NCI-H460 (cell line): ENCODE data around the gene TEX101. TPM values are rescaled to one million over a fixed set of nuclear protein-coding genes. Genes with fewer than 3 reads are reported as not detected.
A peak's percentile ranks its signal among the peaks of the same experiment; 100 is the strongest.
"Not testable (repeated sequence)": the region's sequence is repeated elsewhere in the genome, so short reads cannot be mapped to it uniquely, and the experiment has no call there.

Experiments
- DNase-seq: peaks from one replicate; pipeline ENCODE4 v3.0.0-alpha.2; 2016; ENCODE audit warnings: low read depth; ENCODE audit errors: extremely low read depth
- total RNA-seq: library from RNA; depleted of rRNA; stranded (reverse); fragments of >200 nt; shearing (Covaris generic); gene quantifications from 2 replicates; pipeline ENCODE4 v1.2.3, GENCODE V29; 2014

The TEX101 gene
- total RNA-seq, 1 experiment from 2014 or later = not detected

DNA sequence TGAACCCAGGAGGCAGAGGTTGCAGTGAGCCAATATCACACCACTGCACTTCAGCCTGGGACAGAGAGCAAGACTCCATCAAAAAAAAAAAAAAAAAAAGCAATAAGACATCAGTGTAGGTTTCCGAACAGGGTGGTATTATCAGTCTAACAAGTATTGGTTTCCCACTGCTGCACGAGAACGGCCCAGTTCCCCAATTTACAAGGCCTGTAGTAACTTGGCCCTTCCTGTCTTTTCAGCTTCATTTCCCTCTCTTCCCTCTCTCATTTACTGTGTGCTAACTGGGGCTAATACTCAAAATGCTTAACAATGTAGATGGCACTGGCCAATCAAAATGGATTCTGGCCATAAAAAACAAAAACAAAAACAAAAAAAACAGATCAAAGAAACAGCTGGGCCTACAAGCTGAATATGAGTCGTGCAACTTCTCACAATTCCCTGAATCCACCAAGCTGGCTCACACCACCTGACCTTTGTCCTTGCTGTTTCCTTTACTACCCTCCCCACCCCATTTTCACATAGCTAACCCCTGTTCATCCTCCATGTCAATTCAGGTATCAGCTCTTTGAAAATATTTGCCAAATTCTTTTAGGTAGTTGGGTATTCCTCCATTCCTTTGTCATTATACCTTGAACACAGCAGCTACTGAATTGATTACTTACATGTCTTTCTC, 2.4 kb downstream of the TEX101 start:
- DNase-seq = no peak

DNA sequence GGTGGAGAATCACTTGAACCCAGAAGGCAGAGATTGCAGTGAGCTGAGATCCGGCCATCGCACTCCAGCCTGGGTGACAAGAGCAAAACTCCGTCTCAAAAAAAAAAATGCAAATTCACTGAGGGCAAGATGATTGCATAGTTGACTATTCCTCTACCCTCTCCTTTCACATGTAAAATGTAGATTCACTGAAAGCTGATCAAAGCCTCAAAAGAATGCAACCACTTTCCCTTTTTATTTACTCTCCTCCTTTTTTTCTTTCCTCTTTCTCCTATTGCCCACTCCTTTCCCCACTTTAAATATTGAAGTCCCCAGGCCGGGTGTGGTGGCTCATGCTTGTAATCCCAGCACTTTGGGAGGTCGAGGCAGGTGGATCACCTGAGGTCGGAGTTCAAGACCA, 6.3 kb downstream of the TEX101 start:
- no peak for DNase-seq

DNA sequence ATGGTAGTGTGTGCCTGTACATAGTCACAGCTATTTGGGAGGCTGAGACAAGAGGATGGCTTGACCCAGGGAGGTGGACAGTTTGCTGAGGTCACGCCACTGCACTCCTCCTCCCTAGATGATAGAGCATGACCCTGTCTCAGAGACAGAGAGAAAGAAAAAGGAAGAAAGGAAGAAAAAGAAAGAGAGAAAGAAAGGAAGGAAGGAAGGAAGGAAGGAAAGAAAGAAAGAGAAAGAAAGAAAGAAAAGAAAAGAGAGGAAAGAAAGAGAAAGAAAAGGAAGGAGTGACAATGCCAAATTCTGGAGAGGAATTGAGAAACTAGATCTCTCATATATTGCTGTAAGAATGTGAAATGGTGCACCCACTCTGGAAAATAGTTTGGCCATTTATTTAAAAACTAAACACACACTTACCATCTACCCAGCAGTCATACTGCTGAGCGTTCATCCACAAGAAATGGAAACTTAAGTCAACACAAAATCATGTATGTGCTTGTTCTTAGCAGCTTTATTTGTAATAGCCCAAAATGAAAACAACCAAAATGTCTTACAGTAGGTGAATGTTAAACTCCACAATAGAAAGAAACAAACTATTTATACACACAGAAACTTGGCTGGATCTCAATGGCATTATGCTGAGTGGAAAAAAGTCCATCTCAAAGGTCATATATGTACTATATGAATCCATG, 7.5 kb downstream of the TEX101 start:
- no peak for DNase-seq

DNA sequence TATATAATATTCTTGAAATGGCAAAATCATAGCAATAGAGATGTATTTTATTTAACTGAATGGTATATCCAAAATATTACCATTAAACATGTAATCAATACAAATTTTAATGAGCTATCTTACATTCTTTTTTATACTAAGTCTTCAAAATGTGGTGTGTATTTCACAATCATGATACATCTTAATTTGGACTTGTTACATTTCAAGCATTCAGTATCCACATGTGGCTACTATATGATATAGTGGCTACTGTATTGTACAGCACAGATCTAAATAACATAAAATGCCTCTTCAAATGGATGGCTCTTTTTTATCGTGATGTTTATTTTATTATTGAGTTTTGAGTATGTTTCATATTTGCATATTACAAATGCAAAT, 8.0 kb downstream of the TEX101 start:
- no peak for DNase-seq

DNA sequence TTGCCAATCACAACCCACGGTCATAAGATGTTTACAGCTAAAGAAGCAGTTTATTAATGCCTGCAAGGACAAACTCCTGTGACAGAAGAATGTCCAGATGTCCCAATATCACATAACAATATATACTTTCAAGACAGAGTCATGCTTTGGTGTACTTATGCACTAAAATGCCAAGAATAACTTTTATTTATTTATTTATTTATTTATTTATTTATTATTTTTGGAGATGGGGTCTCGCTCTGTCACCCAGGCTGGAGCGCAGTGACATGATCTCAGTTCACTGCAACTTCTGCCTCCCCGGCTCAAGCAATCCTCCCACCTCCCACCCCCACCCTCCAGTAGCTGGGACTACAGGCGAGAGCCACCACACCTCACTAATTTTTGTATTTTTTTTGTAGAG, 9.1 kb downstream of the TEX101 start:
- no peak for DNase-seq

DNA sequence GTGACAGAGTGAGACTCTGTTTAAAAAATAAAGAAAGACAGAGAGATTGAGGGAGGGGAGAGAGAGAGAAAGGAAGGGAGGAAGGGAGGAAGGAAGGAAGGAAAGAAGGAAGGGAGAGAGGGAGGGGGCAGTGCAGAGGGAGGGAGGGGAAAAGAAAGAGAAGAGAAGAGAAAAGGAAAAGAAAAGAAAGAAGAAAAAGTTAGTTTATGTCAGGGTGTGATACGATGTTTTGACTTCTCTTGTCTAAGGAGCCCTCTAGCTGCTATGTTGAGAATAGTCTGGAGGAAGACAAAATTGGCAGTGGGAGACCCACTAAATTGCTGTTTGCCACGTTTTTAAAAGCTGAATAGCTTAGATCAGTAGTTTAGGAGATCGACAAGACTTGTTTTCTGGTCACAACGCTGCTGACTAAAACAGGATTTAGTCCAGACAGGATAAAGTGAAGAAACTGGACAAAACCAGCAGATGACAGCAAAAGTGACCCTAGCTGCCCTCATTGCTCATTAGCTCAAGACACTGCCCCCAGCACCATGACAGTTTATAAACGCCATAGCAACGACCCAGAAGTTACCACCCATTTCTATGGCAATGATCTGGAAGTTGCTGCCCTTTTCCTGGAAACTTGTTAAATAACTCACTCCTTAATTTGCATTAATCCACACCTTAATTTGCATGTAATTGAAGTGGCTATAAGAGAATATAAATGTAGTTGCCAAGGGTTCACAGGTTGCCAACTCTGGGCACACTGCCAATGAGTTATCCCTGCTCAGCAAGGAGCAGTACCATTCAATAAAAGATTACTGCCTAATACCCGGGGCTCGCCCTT, 11.1 kb downstream of the TEX101 start:
- DNase-seq = no peak

DNA sequence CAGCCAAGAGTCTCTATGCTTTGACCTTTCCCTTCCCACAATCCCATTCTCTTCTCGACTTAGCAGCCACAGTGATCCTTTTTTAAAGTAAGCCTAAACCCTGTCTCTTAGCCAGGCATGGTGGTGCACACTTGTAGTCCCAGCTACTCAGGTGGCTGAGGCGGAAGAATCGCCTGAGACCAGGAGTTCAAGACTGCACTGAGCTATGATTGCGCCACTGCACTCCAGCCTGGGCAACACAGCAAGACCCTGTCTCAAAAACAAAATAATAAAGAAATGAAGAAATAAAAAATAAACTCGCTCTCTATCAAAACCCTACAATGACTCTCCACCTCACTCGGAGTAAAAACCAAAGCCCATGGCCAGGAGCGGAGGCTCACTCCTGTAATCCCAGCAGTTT, 14.7 kb downstream of the TEX101 start:
- no peak for DNase-seq

DNA sequence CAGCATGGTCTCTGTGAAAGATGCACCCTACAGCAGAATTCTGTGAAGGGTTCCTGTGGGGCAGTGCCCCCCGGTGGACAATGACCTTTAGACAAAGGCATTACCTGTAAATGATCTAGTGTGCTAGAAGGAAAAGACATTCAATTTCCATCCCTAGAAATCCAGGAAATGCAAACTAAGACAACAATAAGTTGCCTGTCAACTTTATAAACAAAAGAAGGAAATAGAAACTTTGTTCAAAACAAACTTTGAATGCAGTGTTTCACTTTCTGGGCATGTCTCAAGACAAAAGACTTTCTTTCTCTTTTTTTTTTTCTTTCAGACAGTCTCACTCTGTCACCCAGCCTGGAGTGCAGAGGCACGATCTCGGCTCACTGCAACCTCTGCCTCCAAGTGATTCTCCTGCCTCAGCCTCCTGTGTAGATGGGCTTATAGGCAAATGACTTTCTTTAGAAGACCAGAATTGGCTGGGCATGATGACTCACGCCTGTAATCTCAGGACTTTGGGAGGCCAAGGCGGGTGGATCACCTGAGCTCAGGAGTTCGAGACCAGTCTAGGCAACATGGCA, 15.5 kb downstream of the TEX101 start:
- DNase-seq = no peak

DNA sequence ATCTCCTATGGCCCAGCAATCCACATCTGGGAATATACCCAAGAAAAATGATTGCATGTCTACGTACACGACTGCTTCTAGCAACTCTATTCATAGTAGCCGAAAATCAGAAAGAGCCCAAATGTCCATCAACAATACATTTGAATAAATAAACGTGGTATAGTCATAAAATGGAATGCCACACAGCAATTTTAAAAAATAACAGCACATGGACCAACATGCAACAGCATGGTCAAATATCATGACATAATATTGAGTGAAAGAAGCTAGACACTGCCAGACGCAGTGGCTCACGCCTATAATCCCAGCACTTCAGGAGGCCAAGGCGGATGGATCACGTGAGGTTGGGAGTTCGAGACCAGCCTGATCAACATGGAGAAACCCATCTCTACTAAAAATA, 16.3 kb downstream of the TEX101 start:
- no peak for DNase-seq

DNA sequence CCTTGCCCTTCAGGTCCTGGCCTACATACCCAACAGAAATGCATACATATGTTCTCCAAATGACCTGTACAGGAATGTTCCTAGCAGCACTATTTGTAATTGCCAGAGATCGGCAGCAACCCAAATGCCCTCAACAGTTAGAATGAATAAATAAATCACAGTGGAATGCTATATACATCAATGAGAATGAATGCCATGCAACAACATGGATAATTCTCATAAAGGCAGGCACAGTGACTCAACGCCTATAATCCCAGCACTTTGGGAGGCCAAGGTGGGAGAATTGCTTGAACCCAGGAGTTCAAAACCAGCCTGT, 18.6 kb downstream of the TEX101 start:
- DNase-seq = no peak

DNA sequence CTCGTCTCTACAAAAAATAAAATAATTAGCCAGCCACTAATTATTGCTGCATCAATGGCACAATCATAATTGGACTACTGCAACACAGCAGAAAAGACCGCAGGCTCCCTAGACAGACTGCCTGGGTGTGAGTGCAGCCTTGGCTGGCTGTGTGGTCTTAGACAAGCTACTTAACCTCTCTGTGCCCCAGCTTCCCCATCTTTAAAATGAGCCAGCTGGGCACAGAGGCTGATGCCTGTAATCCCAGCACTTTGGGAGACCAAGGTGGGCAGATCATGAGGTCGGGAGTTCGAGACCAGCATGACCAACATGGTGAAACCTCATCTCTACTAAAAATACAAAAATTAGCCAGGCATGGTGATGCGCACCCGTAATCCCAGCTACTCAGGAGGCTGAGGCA, 19.0 kb downstream of the TEX101 start:
- DNase-seq = no peak

DNA sequence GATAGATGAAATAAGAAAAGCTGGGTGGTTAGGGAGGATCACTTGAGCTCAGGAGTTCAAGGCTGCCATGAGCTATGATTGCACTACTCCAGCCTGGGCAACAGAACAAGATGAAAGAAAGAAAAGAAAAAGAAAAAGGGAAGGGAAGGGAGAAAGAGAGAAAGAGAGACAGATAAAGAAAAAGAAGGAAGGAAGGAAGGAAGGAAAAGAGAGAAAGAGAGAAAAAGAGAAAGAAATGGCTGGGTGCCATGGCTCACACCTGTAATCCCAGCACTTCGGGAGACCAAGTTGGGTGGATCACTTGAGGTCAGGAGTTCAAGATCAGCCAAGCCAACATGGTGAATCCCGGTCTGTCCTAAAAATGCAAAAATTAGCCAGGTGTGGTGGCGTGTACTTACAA, 21.1 kb downstream of the TEX101 start:
- no peak for DNase-seq

DNA sequence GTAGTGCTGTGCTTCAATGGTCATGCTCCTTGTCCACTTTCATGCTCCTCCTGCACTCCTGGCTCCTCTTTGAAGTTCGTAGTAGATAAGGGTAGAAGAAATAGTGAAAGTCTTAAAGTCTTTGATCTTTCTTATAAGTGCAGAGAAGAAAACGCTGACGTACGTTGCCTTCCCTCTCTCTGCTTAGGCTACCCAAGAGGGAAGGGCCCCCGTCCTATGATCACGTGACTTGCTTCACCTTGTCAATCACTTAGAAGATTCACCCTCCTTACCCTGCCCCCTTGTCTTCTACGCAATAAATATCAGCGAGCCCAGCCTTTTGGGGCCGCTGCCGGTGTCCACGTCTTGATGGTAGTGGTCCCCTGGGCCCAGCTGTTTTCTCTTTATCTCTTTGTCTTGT, 22.6 kb downstream of the TEX101 start:
- DNase-seq = not testable (repeated sequence)

DNA sequence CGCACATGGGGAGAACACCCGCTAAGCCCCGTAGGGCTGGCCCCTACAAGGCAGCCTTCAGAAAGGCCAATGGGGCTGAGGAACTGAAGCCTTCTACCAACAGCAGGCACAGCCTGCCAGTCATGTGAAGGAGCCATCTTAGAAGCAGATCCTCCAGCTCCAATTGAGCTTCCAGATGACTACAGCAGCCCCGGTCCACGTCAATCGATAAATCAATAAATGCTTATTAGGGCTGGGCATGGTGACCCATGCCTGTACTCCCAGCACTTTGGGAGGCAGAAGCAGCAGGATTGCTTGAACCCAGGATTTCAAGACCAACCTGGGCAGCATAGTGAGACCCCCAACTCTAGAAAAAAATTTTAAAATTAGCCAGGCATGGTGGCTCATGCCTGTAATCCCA, 23.0 kb downstream of the TEX101 start:
- no peak for DNase-seq

DNA sequence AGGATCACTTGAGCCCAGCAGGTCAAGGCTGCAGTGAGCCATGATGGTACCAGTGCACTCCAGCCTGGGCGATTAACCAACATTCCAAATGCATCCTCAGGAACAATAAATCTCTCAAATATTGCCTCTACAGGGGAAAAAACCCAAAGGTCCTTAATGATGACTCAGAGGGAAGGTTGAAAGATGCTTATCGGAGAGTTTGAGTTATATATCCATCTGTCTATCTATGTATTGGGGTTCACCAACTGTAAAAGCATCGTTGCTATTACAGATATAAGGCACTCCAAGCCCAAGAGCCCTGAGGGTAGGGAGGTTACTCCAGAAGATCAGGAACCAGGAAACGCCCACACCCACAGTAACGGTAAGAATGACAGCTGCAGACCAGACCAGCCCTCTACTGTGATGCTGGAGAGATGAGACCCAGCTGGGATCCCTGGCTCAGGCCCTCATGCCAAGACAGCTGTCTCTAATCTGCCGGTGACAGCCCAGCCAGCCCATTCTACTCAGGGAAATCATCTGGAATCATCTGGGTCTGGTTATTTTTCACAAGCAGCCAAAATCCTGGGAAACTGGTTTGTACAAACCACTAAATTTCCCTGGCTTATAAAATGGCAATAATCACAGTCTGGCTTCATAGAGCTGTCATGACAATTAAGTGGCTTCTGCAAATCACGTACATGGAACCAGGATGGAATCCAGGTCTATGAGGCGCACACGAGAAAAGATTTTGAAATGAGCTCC, 23.8 kb downstream of the TEX101 start:
- peak; percentile 47 for DNase-seq

DNA sequence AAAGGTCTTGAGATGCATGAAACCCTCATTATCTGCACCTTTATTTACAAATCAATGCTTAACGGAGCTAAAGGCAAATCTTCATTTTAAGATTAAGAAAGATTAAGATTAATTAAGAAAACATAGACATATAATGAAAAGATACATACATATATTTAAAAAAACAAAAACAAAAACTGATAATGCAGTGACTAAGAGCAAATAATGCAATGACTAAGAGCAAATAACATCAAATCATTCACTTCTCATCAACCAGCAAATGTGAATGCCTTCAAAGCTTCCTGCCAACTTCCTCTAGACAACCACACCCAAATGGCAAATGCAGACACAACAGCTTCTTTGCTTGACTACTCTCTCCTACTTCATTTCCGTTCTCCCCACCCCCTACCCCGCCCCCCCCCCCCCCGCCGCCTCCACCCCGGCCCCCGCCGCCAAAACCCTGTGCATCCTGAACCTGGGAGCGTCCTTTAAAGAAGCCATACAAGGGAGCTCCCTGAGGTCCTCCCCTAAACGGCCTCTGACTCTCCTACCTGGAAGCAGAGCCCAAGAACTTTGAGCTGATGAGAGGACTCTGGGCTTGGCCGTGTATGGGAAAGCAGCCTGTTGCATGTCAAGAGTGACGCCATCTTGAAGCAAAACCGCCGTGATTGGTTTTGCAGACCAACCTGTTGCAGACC, 24.5 kb downstream of the TEX101 start:
- DNase-seq = peak; percentile 83

DNA sequence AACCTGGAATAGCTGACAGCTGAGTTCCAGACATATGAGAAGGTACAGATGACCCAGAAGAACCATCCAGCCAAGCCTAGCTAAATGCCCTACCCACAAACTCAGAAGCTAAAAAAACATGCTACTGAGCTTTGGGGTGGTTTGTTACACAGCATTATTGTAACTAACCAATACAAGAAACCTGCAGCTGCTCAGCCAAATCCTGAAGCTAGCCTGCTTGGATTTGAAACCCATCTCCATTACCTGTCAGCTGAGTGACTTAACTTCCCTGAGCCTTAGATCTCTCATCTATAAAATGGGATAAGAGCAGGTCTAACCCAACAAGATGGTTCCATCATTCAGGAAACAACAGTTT, 25.0 kb downstream of the TEX101 start:
- no peak for DNase-seq

DNA sequence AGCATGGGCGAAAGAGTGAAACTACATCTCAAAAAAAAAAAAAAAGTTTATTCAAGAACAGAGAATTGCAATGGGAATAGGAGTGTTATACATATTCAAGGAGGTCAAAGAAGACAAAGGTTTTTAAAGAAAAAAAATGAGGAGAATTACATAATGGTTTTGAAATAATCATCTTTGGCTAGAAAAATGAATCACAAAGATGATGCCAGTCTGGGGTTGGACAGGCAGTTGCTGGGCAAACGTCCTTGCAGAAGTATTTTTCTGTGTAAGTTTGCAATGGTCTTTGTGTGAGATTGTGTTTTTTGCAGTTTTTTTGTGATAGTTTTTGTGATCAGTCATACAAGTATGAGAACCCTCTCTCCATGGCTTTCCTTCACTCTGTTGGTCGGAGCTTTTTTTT, 27.0 kb downstream of the TEX101 start:
- DNase-seq = no peak

DNA sequence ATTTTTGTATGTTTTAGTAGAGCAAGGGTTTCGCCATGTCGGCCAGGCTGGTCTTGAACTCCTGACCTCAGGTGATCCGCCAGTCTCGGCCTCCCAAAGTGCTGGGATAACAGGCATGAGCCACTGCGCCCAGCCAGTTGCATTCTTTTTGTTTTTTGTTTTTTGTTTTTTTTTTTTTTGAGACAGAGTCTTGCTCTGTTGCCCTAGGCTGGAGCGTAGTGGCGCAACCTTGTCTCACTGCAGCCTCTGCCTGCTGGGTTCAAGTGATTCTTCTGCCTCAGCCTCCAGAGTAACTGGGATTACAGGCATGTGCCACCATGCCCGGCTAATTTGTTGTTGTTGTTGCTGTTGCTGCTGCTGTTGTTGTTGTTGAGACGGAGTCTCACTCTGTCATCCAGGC, 29.4 kb downstream of the TEX101 start:
- not testable (repeated sequence) for DNase-seq

DNA sequence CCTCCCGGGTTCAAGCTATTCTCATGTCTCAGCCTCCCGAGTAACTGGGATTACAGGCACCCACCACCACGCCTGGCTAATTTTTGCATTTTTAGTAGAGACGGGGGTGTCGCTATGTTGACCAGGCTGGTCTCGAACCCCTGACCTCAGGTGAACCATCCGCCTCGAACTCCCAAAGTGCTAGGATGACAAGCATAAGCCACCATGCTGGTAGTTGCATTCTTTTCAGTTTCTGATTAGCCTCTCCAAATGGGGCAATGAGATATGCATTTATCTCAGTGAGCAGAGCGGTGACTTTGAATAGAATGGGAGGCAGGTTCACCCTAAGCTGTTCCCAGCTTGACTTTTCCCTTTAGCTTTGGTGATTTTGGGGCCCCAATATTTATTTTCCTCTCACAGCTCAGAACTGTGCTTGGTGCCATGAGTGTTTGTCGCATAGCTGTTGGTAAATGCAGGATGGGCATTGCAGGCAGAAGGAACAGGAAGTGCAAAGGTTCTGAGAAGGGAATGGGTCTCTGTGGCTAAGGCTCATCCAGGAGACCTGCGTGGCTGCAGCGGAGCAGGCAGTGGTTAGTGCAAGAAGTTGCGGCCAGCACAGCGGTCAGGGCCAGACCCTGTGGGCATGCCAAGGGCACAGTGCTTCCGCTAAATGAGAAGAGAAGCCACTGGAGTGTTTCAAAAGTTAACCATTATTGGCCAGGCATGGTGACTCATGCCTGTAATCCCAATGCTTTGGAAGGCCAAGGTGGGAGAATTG, 30.0 kb downstream of the TEX101 start:
- DNase-seq = no peak
